OCI-LY7 (cell line): ENCODE data around the gene PRRC1.

ENCODE experiments used
- EZH2phosphoT487 ChIP-seq: fragments of 200-600 bp; sonication (generic); IDR thresholded peaks from 2 replicates; pipeline ENCODE4 v1.6.1; 2018; ENCODE audit warnings: low read depth, borderline replicate concordance, mild to moderate bottlenecking, mixed run types, antibody characterized with exemption, low read length, moderate library complexity, mixed read lengths
- TF ChIP-seq, protein P1 (sequence below): fragments of 200-600 bp; sonication (generic); conservative IDR thresholded peaks from 2 replicates; pipeline ENCODE4 v1.5.1; 2014; ENCODE audit warnings: mild to moderate bottlenecking, antibody characterized with exemption, low read length, moderate library complexity, mixed read lengths

DNA sequence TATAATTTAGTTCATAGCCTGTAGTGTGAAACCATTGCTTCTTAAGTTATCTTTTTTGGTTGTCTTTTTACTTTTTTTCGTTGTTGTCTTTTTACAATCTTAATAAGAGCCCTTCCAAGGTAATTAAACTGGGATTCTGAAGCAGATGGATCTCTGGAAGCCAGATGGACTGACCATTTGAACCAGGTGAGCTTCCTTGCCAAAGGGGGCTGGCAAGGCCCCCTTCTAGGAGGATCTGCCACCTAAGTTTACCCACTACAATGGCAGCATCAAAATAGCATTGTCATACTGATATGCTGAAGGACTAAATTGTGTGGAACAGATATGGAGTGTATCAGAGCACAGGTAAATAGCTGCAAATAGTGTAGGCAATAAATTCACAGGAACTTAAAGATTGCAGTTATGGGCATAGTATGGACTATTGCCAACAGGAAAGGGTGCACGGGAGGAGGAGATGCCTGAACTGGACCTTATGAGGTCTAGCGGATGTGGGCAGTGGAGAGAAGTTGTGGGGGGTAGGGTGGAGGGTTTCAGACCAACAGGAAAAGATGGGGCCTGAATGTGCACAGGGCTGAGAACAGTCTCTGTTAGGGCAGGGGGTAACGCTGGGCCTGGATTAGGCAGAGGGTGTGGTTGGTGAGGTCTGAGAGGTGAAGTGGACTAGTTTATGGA lies 69.9 kb downstream of the PRRC1 start:
- TF ChIP-seq, protein P1, sequence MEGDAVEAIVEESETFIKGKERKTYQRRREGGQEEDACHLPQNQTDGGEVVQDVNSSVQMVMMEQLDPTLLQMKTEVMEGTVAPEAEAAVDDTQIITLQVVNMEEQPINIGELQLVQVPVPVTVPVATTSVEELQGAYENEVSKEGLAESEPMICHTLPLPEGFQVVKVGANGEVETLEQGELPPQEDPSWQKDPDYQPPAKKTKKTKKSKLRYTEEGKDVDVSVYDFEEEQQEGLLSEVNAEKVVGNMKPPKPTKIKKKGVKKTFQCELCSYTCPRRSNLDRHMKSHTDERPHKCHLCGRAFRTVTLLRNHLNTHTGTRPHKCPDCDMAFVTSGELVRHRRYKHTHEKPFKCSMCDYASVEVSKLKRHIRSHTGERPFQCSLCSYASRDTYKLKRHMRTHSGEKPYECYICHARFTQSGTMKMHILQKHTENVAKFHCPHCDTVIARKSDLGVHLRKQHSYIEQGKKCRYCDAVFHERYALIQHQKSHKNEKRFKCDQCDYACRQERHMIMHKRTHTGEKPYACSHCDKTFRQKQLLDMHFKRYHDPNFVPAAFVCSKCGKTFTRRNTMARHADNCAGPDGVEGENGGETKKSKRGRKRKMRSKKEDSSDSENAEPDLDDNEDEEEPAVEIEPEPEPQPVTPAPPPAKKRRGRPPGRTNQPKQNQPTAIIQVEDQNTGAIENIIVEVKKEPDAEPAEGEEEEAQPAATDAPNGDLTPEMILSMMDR = no peak
- TF ChIP-seq EZH2phosphoT487 = no peak
